B cell (primary cell): ENCODE measurements around the gene SLC9C2. TPM values are rescaled to one million over a fixed set of nuclear protein-coding genes. Genes with fewer than 3 reads are reported as not detected.

Experiments used
- ATAC-seq: fragments of 200-7000 bp; cut with Tn5 transposase; one replicate; pipeline ENCODE4 v1.10.0; 2021; ENCODE audit warnings: low read depth, mild to moderate bottlenecking, moderate number of reproducible peaks, moderate library complexity
- CTCF ChIA-PET: fragments of 350-600 bp; sonication (Branson Sonifier 250); formaldehyde crosslinking; loops from one replicate; lab custom pipeline; 2021; ENCODE audit warnings: antibody characterized with exemption, inconsistent platforms; lab: Charles Lee
- POLR2A ChIA-PET: fragments of 350-600 bp; sonication (Branson Sonifier 250); formaldehyde crosslinking; loops from one replicate; lab custom pipeline; 2021; ENCODE audit warnings: antibody characterized with exemption; lab: Charles Lee
- DNase-seq: peaks from one replicate; pipeline ENCODE4 v3.0.0; 2013
- H2AFZ ChIP-seq: 2 replicates; pipeline ENCODE4 v1.6.1; 2012; ENCODE audit warnings: mild to moderate bottlenecking, low read depth, low read length; ENCODE audit not compliant: insufficient read depth, poor library complexity, severe bottlenecking
- H3K27ac ChIP-seq, 2 donors: 1 replicate in 1 of 2; 2 replicates in 1 of 2; pipeline ENCODE4 v1.5.1; 2012 to 2013; ENCODE audit warnings: low read length in 2 of 2, mild to moderate bottlenecking in 2 of 2, moderate library complexity in 1 of 2
- H3K27me3 ChIP-seq, 4 experiments: fragments of 200-600 bp in 1 of 4; sonication (generic) in 1 of 4; replicated peaks in 1 of 4; 1 replicate in 2 of 4; 2 replicates in 2 of 4; pipeline versions ENCODE4 v1.6.1 to v1.7.0; 2013 to 2016; ENCODE audit warnings: low read length in 3 of 4, mild to moderate bottlenecking in 2 of 4, mixed read lengths in 1 of 4, moderate library complexity in 1 of 4; ENCODE audit not compliant: insufficient read depth in 4 of 4, control insufficient read depth in 3 of 4; ENCODE audit errors: control extremely low read depth in 1 of 4
- H3K36me3 ChIP-seq, 2 experiments: replicated peaks in 1 of 2; 1 replicate in 1 of 2; 2 replicates in 1 of 2; pipeline versions ENCODE4 v1.6.1 to v1.7.1; 2013; ENCODE audit warnings: low read length in 1 of 2; ENCODE audit not compliant: insufficient read depth in 2 of 2, control insufficient read depth in 1 of 2; ENCODE audit errors: control extremely low read depth in 1 of 2, extremely low read depth in 1 of 2
- H3K4me1 ChIP-seq, 2 donors: fragments of 200-600 bp in 1 of 2; sonication (generic) in 1 of 2; 1 replicate in 1 of 2; 2 replicates in 1 of 2; pipeline versions ENCODE4 v1.5.1 to v1.6.1; 2013 to 2017; ENCODE audit warnings: low read length in 2 of 2; ENCODE audit not compliant: control insufficient read depth in 2 of 2, insufficient read depth in 2 of 2
- H3K4me2 ChIP-seq: replicated peaks from 2 replicates; pipeline ENCODE3; 2012; ENCODE audit warnings: mild to moderate bottlenecking, low read depth, low read length; ENCODE audit not compliant: poor library complexity, severe bottlenecking
- H3K4me3 ChIP-seq, 5 experiments: fragments of 200-600 bp in 1 of 5; sonication (generic) in 1 of 5; 1 replicate in 3 of 5; 2 replicates in 2 of 5; pipeline versions ENCODE4 v1.5.1 to v1.7.0; 2011 to 2016; ENCODE audit warnings: low read length in 4 of 5, mild to moderate bottlenecking in 4 of 5, low read depth in 2 of 5, control low read depth in 1 of 5, moderate library complexity in 1 of 5; ENCODE audit not compliant: insufficient read depth in 1 of 5; ENCODE audit errors: control extremely low read depth in 1 of 5, extremely low read depth in 1 of 5
- H3K79me2 ChIP-seq: fragments of 200-600 bp; sonication (generic); one replicate; pipeline ENCODE4 v1.6.0; 2016; ENCODE audit warnings: low read length; ENCODE audit not compliant: control insufficient read depth, insufficient read depth
- H3K9ac ChIP-seq: fragments of 200-600 bp; sonication (generic); 2 replicates; pipeline ENCODE4 v1.6.1; 2017; ENCODE audit warnings: mild to moderate bottlenecking, low read length, moderate library complexity
- H3K9me3 ChIP-seq, 3 donors: one replicate each; pipeline versions ENCODE4 v1.6.1 to v1.7.1; 2013; ENCODE audit warnings: low read length in 2 of 3; ENCODE audit not compliant: control insufficient read depth in 2 of 3, insufficient read depth in 1 of 3; ENCODE audit errors: control extremely low read depth in 1 of 3
- H4K20me1 ChIP-seq: 2 replicates; pipeline ENCODE4 v1.6.0; 2012; ENCODE audit warnings: mild to moderate bottlenecking, low read length; ENCODE audit not compliant: insufficient read depth, control insufficient read depth, poor library complexity, severe bottlenecking
- H3K27ac Mint-ChIP-seq: one replicate; pipeline ENCODE4 v1.8.0; 2021; ENCODE audit warnings: mixed read lengths
- H3K27me3 Mint-ChIP-seq: one replicate; pipeline ENCODE4 v1.8.0; 2021; ENCODE audit warnings: mixed read lengths
- H3K4me1 Mint-ChIP-seq: one replicate; pipeline ENCODE4 v1.8.0; 2021; ENCODE audit warnings: mixed read lengths
- H3K4me3 Mint-ChIP-seq: one replicate; pipeline ENCODE4 v1.8.0; 2021; ENCODE audit warnings: mixed read lengths
- H3K9me3 Mint-ChIP-seq: one replicate; pipeline ENCODE4 v1.8.0; 2022; ENCODE audit warnings: mixed read lengths; ENCODE audit not compliant: insufficient read depth
- EZH2 ChIP-seq: IDR thresholded peaks from 2 replicates; pipeline ENCODE4 v1.6.1; 2012; ENCODE audit warnings: borderline replicate concordance, low read depth, mild to moderate bottlenecking, moderate library complexity, low read length; ENCODE audit not compliant: insufficient read depth, poor library complexity, severe bottlenecking
- WGBS: methylation state at CpG from one replicate; pipeline ENCODE4 v1.1.5; 2013; ENCODE audit warnings: missing lambda C conversion rate; ENCODE audit not compliant: insufficient coverage; 5-methylcytosine and 5-hydroxymethylcytosine counted together
- intact Hi-C: fragments of 100-400 bp; cut with micrococcal nuclease; formaldehyde crosslinking; loops from one replicate; pipeline ENCODE4 v1.10.0; 2022
- polyA plus RNA-seq: library from polyadenylated mRNA; depleted of rRNA; stranded (reverse); fragments of >200 nt; gene quantifications from 2 replicates; pipeline ENCODE4 v1.2.3, GENCODE V29; 2012
- total RNA-seq, 2 donors: library from RNA; stranded (reverse); fragments of 120-200 nt in 1 of 2; gene quantifications; 1 replicate in 1 of 2; 2 replicates in 1 of 2; pipeline versions ENCODE4 v1.2.3 to v1.2.4, GENCODE V29; 2013 to 2022
- TF ChIP-seq, protein P1 (sequence below): fragments of 200-600 bp; IDR thresholded peaks from one replicate; pipeline ENCODE4 v1.8.0; 2022; ENCODE audit warnings: antibody characterized with exemption, mild to moderate bottlenecking

SLC9C2 gene
- total and polyA plus RNA-seq, 2 donors (not counting 1 experiment from before 2014, with no cell fraction given) = not detected

GRCh38 chr1:173562813-173563212, 40.1 kb downstream of the SLC9C2 start:
- no peaks in the 10 kb centered on the region for H3K27me3 ChIP-seq
- no peak for ATAC-seq
- intact Hi-C loops = no loop called here
- WGBS = 71% methylated on average over 5 of the region's 6 CpGs
- H3K4me1 ChIP-seq = no peaks in the 10 kb centered on the region
- H3K4me3 ChIP-seq = no peak overlapping the region
- H3K4me1 Mint-ChIP-seq = no peaks in the 10 kb centered on the region
- no peaks in the 10 kb centered on the region for H3K36me3 ChIP-seq
- POLR2A ChIA-PET = no interaction called here
- no peak overlapping the region for H3K4me2 ChIP-seq
- H3K4me3 Mint-ChIP-seq = no peak overlapping the region
- H3K9ac ChIP-seq = no peak overlapping the region
- no peaks in the 10 kb centered on the region for H4K20me1 ChIP-seq
- CTCF ChIA-PET = no interaction called here
- no peaks in the 10 kb centered on the region for H3K79me2 ChIP-seq
- no peak for DNase-seq
- peaks cover 11% of the 10 kb centered on the region for H3K9me3 Mint-ChIP-seq
- H3K9me3 ChIP-seq = no peaks in the 10 kb centered on the region
- no peak overlapping the region for H3K27ac Mint-ChIP-seq
- TF ChIP-seq, protein P1, sequence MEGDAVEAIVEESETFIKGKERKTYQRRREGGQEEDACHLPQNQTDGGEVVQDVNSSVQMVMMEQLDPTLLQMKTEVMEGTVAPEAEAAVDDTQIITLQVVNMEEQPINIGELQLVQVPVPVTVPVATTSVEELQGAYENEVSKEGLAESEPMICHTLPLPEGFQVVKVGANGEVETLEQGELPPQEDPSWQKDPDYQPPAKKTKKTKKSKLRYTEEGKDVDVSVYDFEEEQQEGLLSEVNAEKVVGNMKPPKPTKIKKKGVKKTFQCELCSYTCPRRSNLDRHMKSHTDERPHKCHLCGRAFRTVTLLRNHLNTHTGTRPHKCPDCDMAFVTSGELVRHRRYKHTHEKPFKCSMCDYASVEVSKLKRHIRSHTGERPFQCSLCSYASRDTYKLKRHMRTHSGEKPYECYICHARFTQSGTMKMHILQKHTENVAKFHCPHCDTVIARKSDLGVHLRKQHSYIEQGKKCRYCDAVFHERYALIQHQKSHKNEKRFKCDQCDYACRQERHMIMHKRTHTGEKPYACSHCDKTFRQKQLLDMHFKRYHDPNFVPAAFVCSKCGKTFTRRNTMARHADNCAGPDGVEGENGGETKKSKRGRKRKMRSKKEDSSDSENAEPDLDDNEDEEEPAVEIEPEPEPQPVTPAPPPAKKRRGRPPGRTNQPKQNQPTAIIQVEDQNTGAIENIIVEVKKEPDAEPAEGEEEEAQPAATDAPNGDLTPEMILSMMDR = no peak
- TF ChIP-seq EZH2 = no peak
- peaks cover 8% of the 10 kb centered on the region for H3K27me3 Mint-ChIP-seq
- H2AFZ ChIP-seq = no peak overlapping the region
- no peak overlapping the region for H3K27ac ChIP-seq

- POLR2A ChIA-PET = no interaction called here
- Histone ChIP-seq H3K9me3 (no peaks in the 10 kb centered on the region), H2AFZ (no peak overlapping the region), H3K27me3 (no peaks in the 10 kb centered on the region), H3K4me3 (no peak overlapping the region), H3K4me1 (no peaks in the 10 kb centered on the region), H3K27ac (no peak overlapping the region), H4K20me1 (no peaks in the 10 kb centered on the region), H3K4me2 (no peak overlapping the region), H3K9ac (no peak overlapping the region), H3K79me2 (no peaks in the 10 kb centered on the region), H3K36me3 (no peaks in the 10 kb centered on the region)
- ATAC-seq (no peak), DNase-seq (no peak)
- no peak overlapping the region for H3K4me3 Mint-ChIP-seq
- no peaks in the 10 kb centered on the region for H3K27me3 Mint-ChIP-seq
- H3K9me3 Mint-ChIP-seq = peaks cover 2% of the 10 kb centered on the region
- CTCF ChIA-PET = no interaction called here
- H3K27ac Mint-ChIP-seq = no peak overlapping the region
- WGBS = no CpG with 5 or more reads among the region's 1 CpG
- no peaks in the 10 kb centered on the region for H3K4me1 Mint-ChIP-seq
- intact Hi-C loops = no loop called here
- TF ChIP-seq, protein P1 = no peak
- TF ChIP-seq EZH2 = no peak
Observed at GRCh38 chr1:173561263-173561662, 41.6 kb downstream of the SLC9C2 start.
